GM18951 (cell line): ENCODE data around the gene FBXO36.

Experiments
- POLR2A ChIP-seq: IDR thresholded peaks from 4 replicates; pipeline ENCODE4 v1.6.1; 2011; ENCODE audit warnings: mild to moderate bottlenecking; ENCODE audit not compliant: insufficient read length, insufficient read depth; ENCODE audit errors: extremely low read depth
- in situ Hi-C: fragments of 300-500 bp; cut with MboI; formaldehyde crosslinking; loops from one replicate; pipeline ENCODE4 v1.12.0; 2022; ENCODE audit warnings: low sequenced_read_pairs, mixed read lengths, inconsistent platforms; ENCODE audit not compliant: unreplicated experiment

Gene FBXO36

GRCh38 chr2:230012267-230012884 is 90.1 kb downstream of the FBXO36 start:
- TF ChIP-seq POLR2A = no peak
- in situ Hi-C loops = loop anchor here (25.0 kb wide), 1 partner anchor 775 kb away; no protein-coding TSS in a partner anchor

GRCh38 chr2:230016844-230017243 is 94.5 kb downstream of the FBXO36 start:
- in situ Hi-C loops = loop anchor here (25.0 kb wide), 1 partner anchor 770 kb away; no protein-coding TSS in a partner anchor
- TF ChIP-seq POLR2A = no peak

- in situ Hi-C loops = loop anchor here (25.0 kb wide), 1 partner anchor 769 kb away; no protein-coding TSS in a partner anchor
- no peak for TF ChIP-seq POLR2A
Observed at GRCh38 chr2:230018153-230018552, 95.8 kb downstream of the FBXO36 start.

GRCh38 chr2:230019742-230020141 is 97.4 kb downstream of the FBXO36 start:
- in situ Hi-C loops = loop anchor here (25.0 kb wide), 1 partner anchor 768 kb away; no protein-coding TSS in a partner anchor

GRCh38 chr2:230023313-230023712 is 101.0 kb downstream of the FBXO36 start:
- in situ Hi-C loops = loop anchor here (25.0 kb wide), 1 partner anchor 764 kb away; no protein-coding TSS in a partner anchor
- TF ChIP-seq POLR2A = no peak

More at GRCh38 chr2:230019742-230020141, 97.4 kb downstream of the FBXO36 start:
- no peak for TF ChIP-seq POLR2A

- in situ Hi-C loops = no loop called here
- TF ChIP-seq POLR2A = no peak
Observed at GRCh38 chr2:230042195-230042594, 119.9 kb downstream of the FBXO36 start.

GRCh38 chr2:230043025-230043424 is 120.7 kb downstream of the FBXO36 start:
- in situ Hi-C loops = no loop called here
- no peak for TF ChIP-seq POLR2A

GRCh38 chr2:230043461-230043860 is 121.2 kb downstream of the FBXO36 start:
- in situ Hi-C loops = no loop called here
- no peak for TF ChIP-seq POLR2A

- TF ChIP-seq POLR2A = no peak
- in situ Hi-C loops = no loop called here
Observed at GRCh38 chr2:230046491-230046890, 124.2 kb downstream of the FBXO36 start.

GRCh38 chr2:230048010-230048671 is 125.8 kb downstream of the FBXO36 start:
- TF ChIP-seq POLR2A = no peak
- in situ Hi-C loops = no loop called here

- in situ Hi-C loops = no loop called here
- no peak for TF ChIP-seq POLR2A
Observed at GRCh38 chr2:230050136-230050535, 127.8 kb downstream of the FBXO36 start.

- in situ Hi-C loops = no loop called here
- TF ChIP-seq POLR2A = no peak
Observed at GRCh38 chr2:230052299-230052698, 130.0 kb downstream of the FBXO36 start.

GRCh38 chr2:230053753-230054478 is 131.6 kb downstream of the FBXO36 start:
- no peak for TF ChIP-seq POLR2A
- in situ Hi-C loops = no loop called here
